Immature natural killer cell (primary cell): Measurements from ENCODE around the gene TEPSIN. TPM values are rescaled to one million over a fixed set of nuclear protein-coding genes. Genes with fewer than 3 reads are reported as not detected.

Experiments
- DNase-seq, 3 donors: peaks; one replicate each; pipeline ENCODE4 v3.0.0; 2022; ENCODE audit warnings: mixed read lengths in 1 of 3
- H3K27ac Mint-ChIP-seq, 6 donors: one replicate each; pipeline ENCODE4 v1.8.0; 2020; ENCODE audit warnings: mixed read lengths in 6 of 6, mild to moderate bottlenecking in 5 of 6, inconsistent platforms in 4 of 6, moderate library complexity in 3 of 6
- H3K27me3 Mint-ChIP-seq, 3 donors: one replicate each; pipeline ENCODE4 v1.8.0; 2020 to 2021; ENCODE audit warnings: low read depth in 3 of 3, mild to moderate bottlenecking in 3 of 3, mixed read lengths in 3 of 3, moderate library complexity in 3 of 3, inconsistent platforms in 1 of 3
- H3K36me3 Mint-ChIP-seq, 3 donors: one replicate each; pipeline ENCODE4 v1.8.0; 2020; ENCODE audit warnings: mixed read lengths in 3 of 3, inconsistent platforms in 2 of 3, mild to moderate bottlenecking in 2 of 3
- H3K4me1 Mint-ChIP-seq, 2 donors: one replicate each; pipeline ENCODE4 v1.8.0; 2020; ENCODE audit warnings: inconsistent platforms in 2 of 2, mild to moderate bottlenecking in 2 of 2, mixed read lengths in 2 of 2, moderate library complexity in 1 of 2
- H3K4me3 Mint-ChIP-seq, 5 donors: one replicate each; pipeline ENCODE4 v1.8.0; 2020; ENCODE audit warnings: mild to moderate bottlenecking in 5 of 5, mixed read lengths in 5 of 5, inconsistent platforms in 3 of 5, moderate library complexity in 3 of 5
- H3K9me3 Mint-ChIP-seq, 6 donors: one replicate each; pipeline ENCODE4 v1.8.0; 2020; ENCODE audit warnings: mild to moderate bottlenecking in 6 of 6, mixed read lengths in 6 of 6, inconsistent platforms in 4 of 6, moderate library complexity in 3 of 6
- polyA plus RNA-seq, 3 donors: library from polyadenylated mRNA; unstranded; fragments of 300-500 nt; fragmentation: Illumina TruSeq; gene quantifications; one replicate each; pipeline ENCODE4 v1.2.3, GENCODE V29; 2021

Gene TEPSIN
- polyA plus RNA-seq, 3 donors from 2014 or later, result 1.6 to 7.3 (median 5.0) TPM

- DNase-seq, result no peak
- Mint-ChIP-seq H3K27ac (no peak overlapping the region), H3K9me3 (no peaks in the 10 kb centered on the region), H3K27me3 (peaks cover 0 to 4% (median 0%) of the 10 kb centered on the region in 3 donors), H3K36me3 (peaks cover 3 to 15% (median 8%) of the 10 kb centered on the region in 3 donors), H3K4me1 (peaks cover 0 to 2% of the 10 kb centered on the region in 2 donors), H3K4me3 (no peak overlapping the region)
Observed at GRCh38 chr17:81277946-81278693, 39.3 kb upstream of the TEPSIN start.

GRCh38 chr17:81277421-81277820, 38.6 kb upstream of the TEPSIN start:
- no peaks in the 10 kb centered on the region for H3K9me3 Mint-ChIP-seq
- H3K27ac Mint-ChIP-seq, result peak overlapping the region in 1 of 6 donors; percentile 28
- H3K4me1 Mint-ChIP-seq, result peaks cover 2 to 4% of the 10 kb centered on the region in 2 donors
- no peak overlapping the region for H3K4me3 Mint-ChIP-seq
- H3K27me3 Mint-ChIP-seq, result peaks cover 0 to 4% (median 0%) of the 10 kb centered on the region in 3 donors
- no peak for DNase-seq
- peaks cover 8 to 21% (median 8%) of the 10 kb centered on the region in 3 donors for H3K36me3 Mint-ChIP-seq

- Mint-ChIP-seq H3K36me3 (peaks cover 8 to 21% (median 8%) of the 10 kb centered on the region in 3 donors), H3K27me3 (peaks cover 0 to 4% (median 0%) of the 10 kb centered on the region in 3 donors), H3K9me3 (no peaks in the 10 kb centered on the region), H3K27ac (no peak overlapping the region), H3K4me3 (no peak overlapping the region), H3K4me1 (peaks cover 2 to 4% of the 10 kb centered on the region in 2 donors)
- DNase-seq, result no peak
Observed at GRCh38 chr17:81276781-81277180, 37.9 kb upstream of the TEPSIN start.

- no peak overlapping the region for H3K4me3 Mint-ChIP-seq
- DNase-seq, result no peak
- H3K27me3 Mint-ChIP-seq, result peaks cover 0 to 4% (median 0%) of the 10 kb centered on the region in 3 donors
- H3K36me3 Mint-ChIP-seq, result peaks cover 0 to 21% (median 8%) of the 10 kb centered on the region in 3 donors
- no peak overlapping the region for H3K27ac Mint-ChIP-seq
- peaks cover 0 to 4% of the 10 kb centered on the region in 2 donors for H3K4me1 Mint-ChIP-seq
- H3K9me3 Mint-ChIP-seq, result no peaks in the 10 kb centered on the region
Observed at GRCh38 chr17:81274471-81274855, 35.6 kb upstream of the TEPSIN start.

GRCh38 chr17:81273698-81274470, 35.0 kb upstream of the TEPSIN start:
- Mint-ChIP-seq H3K9me3 (no peaks in the 10 kb centered on the region), H3K4me1 (peaks cover 0 to 4% of the 10 kb centered on the region in 2 donors), H3K27ac (no peak overlapping the region), H3K27me3 (peaks cover 0 to 4% (median 0%) of the 10 kb centered on the region in 3 donors), H3K36me3 (peaks cover 0 to 25% (median 13%) of the 10 kb centered on the region in 3 donors), H3K4me3 (no peak overlapping the region)
- no peak for DNase-seq

- Mint-ChIP-seq H3K36me3 (peaks cover 6 to 36% (median 23%) of the 10 kb centered on the region in 3 donors), H3K27me3 (peaks cover 0 to 4% (median 0%) of the 10 kb centered on the region in 3 donors), H3K27ac (peak overlapping the region in 1 of 6 donors; percentile 44), H3K4me3 (no peak overlapping the region), H3K4me1 (peaks cover 0 to 16% of the 10 kb centered on the region in 2 donors), H3K9me3 (no peaks in the 10 kb centered on the region)
- no peak for DNase-seq
Observed at GRCh38 chr17:81272616-81273015, 33.8 kb upstream of the TEPSIN start.

GRCh38 chr17:81271226-81271625, 32.4 kb upstream of the TEPSIN start:
- H3K27ac Mint-ChIP-seq, result no peak overlapping the region
- H3K4me1 Mint-ChIP-seq, result peaks cover 0 to 16% of the 10 kb centered on the region in 2 donors
- no peak for DNase-seq
- H3K27me3 Mint-ChIP-seq, result peaks cover 0 to under 1% (median 0%) of the 10 kb centered on the region in 3 donors
- H3K36me3 Mint-ChIP-seq, result peaks cover 9 to 45% (median 27%) of the 10 kb centered on the region in 3 donors
- no peaks in the 10 kb centered on the region for H3K9me3 Mint-ChIP-seq
- no peak overlapping the region for H3K4me3 Mint-ChIP-seq

GRCh38 chr17:81270279-81270678, 31.4 kb upstream of the TEPSIN start:
- no peaks in the 10 kb centered on the region for H3K9me3 Mint-ChIP-seq
- no peak for DNase-seq

GRCh38 chr17:81267390-81268067, 28.7 kb upstream of the TEPSIN start:
- DNase-seq, result no peak
- Mint-ChIP-seq H3K27ac (peak overlapping the region in 5 of 6 donors; percentile 36 to 72 (median 53)), H3K4me1 (peaks cover 1 to 13% of the 10 kb centered on the region in 2 donors), H3K9me3 (no peaks in the 10 kb centered on the region), H3K4me3 (no peak overlapping the region), H3K27me3 (peaks cover 0 to 3% (median 0%) of the 10 kb centered on the region in 3 donors), H3K36me3 (peaks cover 17 to 40% (median 23%) of the 10 kb centered on the region in 3 donors)

More at GRCh38 chr17:81270279-81270678, 31.4 kb upstream of the TEPSIN start:
- H3K4me1 Mint-ChIP-seq, result peaks cover 1 to 16% of the 10 kb centered on the region in 2 donors
- H3K27ac Mint-ChIP-seq, result no peak overlapping the region
- H3K4me3 Mint-ChIP-seq, result no peak overlapping the region
- peaks cover 14 to 48% (median 26%) of the 10 kb centered on the region in 3 donors for H3K36me3 Mint-ChIP-seq
- peaks cover 0 to 2% (median 0%) of the 10 kb centered on the region in 3 donors for H3K27me3 Mint-ChIP-seq

- no peak overlapping the region for H3K27ac Mint-ChIP-seq
- DNase-seq, result no peak
- no peaks in the 10 kb centered on the region for H3K9me3 Mint-ChIP-seq
- peaks cover 18 to 36% (median 22%) of the 10 kb centered on the region in 3 donors for H3K36me3 Mint-ChIP-seq
- H3K27me3 Mint-ChIP-seq, result peaks cover 0 to 3% (median 0%) of the 10 kb centered on the region in 3 donors
- H3K4me1 Mint-ChIP-seq, result peaks cover 1 to 13% of the 10 kb centered on the region in 2 donors
- no peak overlapping the region for H3K4me3 Mint-ChIP-seq
Observed at GRCh38 chr17:81265576-81265975, 26.7 kb upstream of the TEPSIN start.

GRCh38 chr17:81264640-81265039, 25.8 kb upstream of the TEPSIN start:
- Mint-ChIP-seq H3K9me3 (no peaks in the 10 kb centered on the region), H3K27ac (no peak overlapping the region)

GRCh38 chr17:81263371-81264181, 24.7 kb upstream of the TEPSIN start:
- no peak for DNase-seq
- peaks cover 14 to 24% (median 18%) of the 10 kb centered on the region in 3 donors for H3K36me3 Mint-ChIP-seq
- H3K27me3 Mint-ChIP-seq, result peaks cover 0 to 3% (median 0%) of the 10 kb centered on the region in 3 donors
- H3K9me3 Mint-ChIP-seq, result no peaks in the 10 kb centered on the region
- H3K4me3 Mint-ChIP-seq, result no peak overlapping the region
- peaks cover 1 to 10% of the 10 kb centered on the region in 2 donors for H3K4me1 Mint-ChIP-seq
- no peak overlapping the region for H3K27ac Mint-ChIP-seq

More at GRCh38 chr17:81264640-81265039, 25.8 kb upstream of the TEPSIN start:
- H3K4me3 Mint-ChIP-seq, result no peak overlapping the region
- H3K27me3 Mint-ChIP-seq, result peaks cover 0 to 3% (median 0%) of the 10 kb centered on the region in 3 donors
- peaks cover 1 to 13% of the 10 kb centered on the region in 2 donors for H3K4me1 Mint-ChIP-seq
- H3K36me3 Mint-ChIP-seq, result peaks cover 18 to 32% (median 22%) of the 10 kb centered on the region in 3 donors
- no peak for DNase-seq
